Mesenchymal stem cell (in vitro differentiated cells and primary cell): Measurements from ENCODE around the gene GFAP.

Experiments used
- DNase-seq: peaks from one replicate; pipeline ENCODE4 v3.0.0-alpha.2; 2013
- H2AFZ ChIP-seq: one replicate; pipeline ENCODE4 v1.6.1; 2013; ENCODE audit warnings: low read depth, mild to moderate bottlenecking, control low read depth, inconsistent platforms, low read length, moderate library complexity
- H2AK5ac ChIP-seq: 2 replicates; pipeline ENCODE4 v1.6.1; 2013; ENCODE audit warnings: low read length, moderate library complexity, mild to moderate bottlenecking, inconsistent platforms; ENCODE audit not compliant: severe bottlenecking
- H2BK120ac ChIP-seq: one replicate; pipeline ENCODE4 v1.6.1; 2013; ENCODE audit warnings: low read depth, mild to moderate bottlenecking, inconsistent platforms, low read length, moderate library complexity
- H2BK12ac ChIP-seq, 2 experiments: one replicate each; pipeline ENCODE4 v1.6.1; 2013; ENCODE audit warnings: inconsistent platforms in 2 of 2, low read length in 2 of 2, mild to moderate bottlenecking in 2 of 2, moderate library complexity in 2 of 2, control low read depth in 1 of 2
- H2BK15ac ChIP-seq: one replicate; pipeline ENCODE4 v1.6.1; 2013; ENCODE audit warnings: mild to moderate bottlenecking, low read depth, inconsistent platforms; ENCODE audit not compliant: poor library complexity, severe bottlenecking
- H2BK5ac ChIP-seq: 2 replicates; pipeline ENCODE4 v1.6.1; 2013; ENCODE audit warnings: low read depth, mild to moderate bottlenecking, low read length, control low read depth, inconsistent platforms; ENCODE audit not compliant: poor library complexity, severe bottlenecking
- H3K14ac ChIP-seq, 2 experiments: one replicate each; pipeline ENCODE4 v1.6.1; 2013; ENCODE audit warnings: inconsistent platforms in 2 of 2, low read length in 2 of 2, control low read depth in 1 of 2, mild to moderate bottlenecking in 1 of 2, moderate library complexity in 1 of 2
- H3K18ac ChIP-seq, 2 experiments: one replicate each; pipeline ENCODE4 v1.6.1; 2013; ENCODE audit warnings: inconsistent platforms in 2 of 2, low read length in 2 of 2, control low read depth in 1 of 2, low read depth in 1 of 2, mild to moderate bottlenecking in 1 of 2
- H3K23ac ChIP-seq, 2 experiments: one replicate each; pipeline ENCODE4 v1.6.1; 2013; ENCODE audit warnings: inconsistent platforms in 2 of 2, low read length in 2 of 2, mild to moderate bottlenecking in 2 of 2, moderate library complexity in 2 of 2, control low read depth in 1 of 2
- H3K27ac ChIP-seq: 2 replicates; pipeline ENCODE4 v1.5.1; 2013; ENCODE audit warnings: mild to moderate bottlenecking, moderate library complexity, low read length, control low read depth, inconsistent platforms; ENCODE audit not compliant: poor library complexity, severe bottlenecking
- H3K27me3 ChIP-seq, 2 experiments: 2 replicates each; pipeline versions ENCODE4 v1.6.1 to v1.7.0; 2013; ENCODE audit warnings: low read length in 2 of 2, mild to moderate bottlenecking in 2 of 2, moderate library complexity in 2 of 2, control low read depth in 1 of 2, inconsistent platforms in 1 of 2; ENCODE audit not compliant: control insufficient read depth in 1 of 2, insufficient read depth in 1 of 2
- H3K36me3 ChIP-seq, 2 experiments: 2 replicates each; pipeline versions ENCODE4 v1.6.1 to v1.7.0; 2013; ENCODE audit warnings: low read length in 2 of 2, control low read depth in 1 of 2, inconsistent platforms in 1 of 2, low read depth in 1 of 2, mild to moderate bottlenecking in 1 of 2; ENCODE audit not compliant: insufficient read depth in 2 of 2, control insufficient read depth in 1 of 2
- H3K4ac ChIP-seq, 2 experiments: one replicate each; pipeline ENCODE4 v1.6.1; 2013; ENCODE audit warnings: inconsistent platforms in 2 of 2, low read length in 2 of 2, mild to moderate bottlenecking in 2 of 2, moderate library complexity in 2 of 2, control low read depth in 1 of 2, low read depth in 1 of 2
- H3K4me1 ChIP-seq: 2 replicates; pipeline ENCODE4 v1.6.1; 2013; ENCODE audit warnings: low read depth, low read length, control low read depth; ENCODE audit not compliant: control insufficient read depth, insufficient read depth
- H3K4me2 ChIP-seq: 2 replicates; pipeline ENCODE4 v1.6.1; 2013; ENCODE audit warnings: low read length, mild to moderate bottlenecking, inconsistent platforms; ENCODE audit not compliant: poor library complexity, severe bottlenecking
- H3K4me3 ChIP-seq, 2 experiments: 2 replicates each; pipeline versions ENCODE4 v1.5.1 to v1.7.0; 2013; ENCODE audit warnings: low read length in 2 of 2, mild to moderate bottlenecking in 2 of 2, control low read depth in 1 of 2, low read depth in 1 of 2; ENCODE audit not compliant: insufficient read depth in 1 of 2
- H3K79me1 ChIP-seq: replicated peaks from 2 replicates; pipeline ENCODE4 v1.6.1; 2013; ENCODE audit warnings: mild to moderate bottlenecking, control low read depth, low read length, inconsistent platforms; ENCODE audit not compliant: poor library complexity, severe bottlenecking
- H3K9ac ChIP-seq: 2 replicates; pipeline ENCODE4 v1.7.0; 2013; ENCODE audit warnings: mild to moderate bottlenecking, low read length, moderate library complexity
- H3K9me3 ChIP-seq: 2 replicates; pipeline ENCODE4 v1.7.0; 2013; ENCODE audit warnings: mild to moderate bottlenecking, low read length; ENCODE audit not compliant: control insufficient read depth
- H4K8ac ChIP-seq: one replicate; pipeline ENCODE4 v1.6.1; 2013; ENCODE audit warnings: inconsistent platforms, mild to moderate bottlenecking, low read length, moderate library complexity
- H4K91ac ChIP-seq: one replicate; pipeline ENCODE4 v1.6.1; 2013; ENCODE audit warnings: mild to moderate bottlenecking, low read length, inconsistent platforms
- WGBS: methylation state at CpG from one replicate; pipeline ENCODE4 v1.1.7; 2013; ENCODE audit warnings: mixed read lengths; 5-methylcytosine and 5-hydroxymethylcytosine counted together

The GFAP gene

GRCh38 chr17:44941712-44942331 lies 26.5 kb upstream of the GFAP start:
- peak overlapping the region in 1 of 2 experiments; percentile 89 for H2BK12ac ChIP-seq
- no peaks in the 10 kb centered on the region for H3K36me3 ChIP-seq
- WGBS: 92% methylated on average over 9 of the region's 9 CpGs
- H3K4me2 ChIP-seq: no peak overlapping the region
- peak overlapping the region in 1 of 2 experiments; percentile 50 for H3K4ac ChIP-seq
- H4K91ac ChIP-seq: no peak overlapping the region
- no peak overlapping the region for H3K9ac ChIP-seq
- H3K27me3 ChIP-seq: no peaks in the 10 kb centered on the region
- H3K14ac ChIP-seq: peak overlapping the region in 1 of 2 experiments; percentile 3
- H2AFZ ChIP-seq: peak overlapping the region; percentile 39
- H3K4me3 ChIP-seq: no peak overlapping the region
- H3K79me1 ChIP-seq: peaks cover 9% of the 10 kb centered on the region
- peaks cover 8% of the 10 kb centered on the region for H3K4me1 ChIP-seq
- H2BK5ac ChIP-seq: no peak overlapping the region
- peak; percentile 15 for DNase-seq
- peak overlapping the region; percentile 67 for H4K8ac ChIP-seq
- H2BK120ac ChIP-seq: no peak overlapping the region
- peak overlapping the region in 1 of 2 experiments; percentile 72 for H3K18ac ChIP-seq
- H3K23ac ChIP-seq: no peak overlapping the region
- H2AK5ac ChIP-seq: peak overlapping the region; percentile 80
- H3K9me3 ChIP-seq: peaks cover 6% of the 10 kb centered on the region
- H3K27ac ChIP-seq: no peak overlapping the region
- H2BK15ac ChIP-seq: no peak overlapping the region

- Histone ChIP-seq H3K4ac (no peak overlapping the region), H3K79me1 (peaks cover 14% of the 10 kb centered on the region), H2AK5ac (no peak overlapping the region), H3K27ac (no peak overlapping the region), H3K14ac (no peak overlapping the region), H3K18ac (no peak overlapping the region), H3K4me3 (no peak overlapping the region), H2BK12ac (no peak overlapping the region), H3K9ac (no peak overlapping the region), H3K9me3 (peaks cover 6% of the 10 kb centered on the region), H3K36me3 (peaks cover 0 to 5% of the 10 kb centered on the region in 2 experiments), H3K23ac (no peak overlapping the region), H3K4me2 (no peak overlapping the region), H2BK120ac (no peak overlapping the region), H2BK15ac (no peak overlapping the region), H4K91ac (no peak overlapping the region), H3K4me1 (peaks cover 8% of the 10 kb centered on the region), H4K8ac (no peak overlapping the region), H2BK5ac (no peak overlapping the region), H2AFZ (no peak overlapping the region), H3K27me3 (no peaks in the 10 kb centered on the region)
- WGBS: 95% methylated on average over 1 of the region's 1 CpG
- no peak for DNase-seq
These were observed 25.5 kb upstream of the GFAP start for GRCh38 chr17:44940768-44941167.

- Histone ChIP-seq H4K91ac (no peak overlapping the region), H3K23ac (no peak overlapping the region), H3K4me3 (no peak overlapping the region), H3K9ac (no peak overlapping the region), H3K14ac (no peak overlapping the region), H3K9me3 (peaks cover 6% of the 10 kb centered on the region), H2BK12ac (no peak overlapping the region), H2AFZ (no peak overlapping the region), H2BK120ac (no peak overlapping the region), H3K4ac (no peak overlapping the region), H3K4me1 (peaks cover 8% of the 10 kb centered on the region), H2BK15ac (no peak overlapping the region), H3K4me2 (no peak overlapping the region), H3K18ac (no peak overlapping the region), H2BK5ac (no peak overlapping the region), H4K8ac (no peak overlapping the region), H3K27ac (no peak overlapping the region), H3K36me3 (peaks cover 0 to 6% of the 10 kb centered on the region in 2 experiments), H3K27me3 (no peaks in the 10 kb centered on the region), H3K79me1 (peaks cover 16% of the 10 kb centered on the region), H2AK5ac (no peak overlapping the region)
- DNase-seq: no peak
- 79% methylated on average over 4 of the region's 4 CpGs for WGBS
These were observed 25.0 kb upstream of the GFAP start for GRCh38 chr17:44940317-44940716.

- Histone ChIP-seq H2AK5ac (no peak overlapping the region), H2AFZ (no peak overlapping the region), H4K91ac (no peak overlapping the region), H3K23ac (no peak overlapping the region), H4K8ac (no peak overlapping the region), H3K4me3 (no peak overlapping the region), H3K4me1 (no peaks in the 10 kb centered on the region), H3K36me3 (peaks cover 4 to 37% of the 10 kb centered on the region in 2 experiments), H3K79me1 (peaks cover 20% of the 10 kb centered on the region), H3K27ac (no peak overlapping the region), H3K18ac (no peak overlapping the region), H3K9ac (no peak overlapping the region), H2BK5ac (no peak overlapping the region), H3K27me3 (no peaks in the 10 kb centered on the region), H2BK12ac (no peak overlapping the region), H3K4ac (no peak overlapping the region), H2BK15ac (no peak overlapping the region), H3K14ac (no peak overlapping the region), H3K9me3 (peaks cover 6% of the 10 kb centered on the region), H3K4me2 (no peak overlapping the region), H2BK120ac (no peak overlapping the region)
- 96% methylated on average over 9 of the region's 9 CpGs for WGBS
- no peak for DNase-seq
These were observed 19.8 kb upstream of the GFAP start for GRCh38 chr17:44935116-44935515.
